HG03442 (cell line): ENCODE data around the gene ZNF628.

Experiments
- ATAC-seq: cut with Tn5 transposase; IDR thresholded peaks from one replicate; pipeline ENCODE4 v1.9.1; 2021; ENCODE audit warnings: mild to moderate bottlenecking, moderate library complexity; ENCODE audit not compliant: unreplicated experiment

Gene ZNF628

GRCh38 chr19:55449469-55449868 is 26.9 kb upstream of the ZNF628 start:
- ATAC-seq, result no peak

- no peak for ATAC-seq
These were observed 25.1 kb upstream of the ZNF628 start for GRCh38 chr19:55451163-55451964.

GRCh38 chr19:55451965-55452748 is 24.3 kb upstream of the ZNF628 start:
- no peak for ATAC-seq

DNA sequence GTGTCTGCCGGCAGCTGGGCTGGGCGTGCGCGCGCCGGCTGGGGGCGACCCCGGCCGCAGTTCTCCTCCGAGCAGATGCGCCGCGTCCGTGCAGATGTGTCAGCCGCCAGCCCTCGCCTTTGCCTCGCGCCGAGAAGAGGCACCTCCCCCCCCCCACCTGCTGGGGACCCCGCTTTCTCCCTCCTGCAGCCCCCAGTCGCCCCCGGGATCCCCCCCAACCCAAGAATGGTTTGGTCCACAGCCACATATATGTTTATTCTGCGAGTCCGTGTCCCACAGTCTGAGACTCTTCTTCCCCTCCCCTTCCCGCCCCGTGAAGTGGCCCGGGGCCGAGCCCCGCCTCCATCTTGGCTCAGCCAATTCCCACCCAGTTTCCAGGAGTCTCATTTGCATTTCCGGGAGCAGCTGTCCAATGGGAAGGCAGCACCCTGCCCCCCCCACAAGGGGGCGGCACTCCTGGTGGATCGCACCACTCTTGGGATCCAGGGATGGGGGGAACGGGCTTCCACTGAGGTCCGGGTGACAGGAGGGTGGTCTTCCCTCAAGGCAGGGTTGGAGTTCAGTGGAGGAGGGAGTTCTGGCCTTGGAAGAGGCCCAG is 23.6 kb upstream of the ZNF628 start:
- no peak for ATAC-seq

- no peak for ATAC-seq
These were observed 22.7 kb upstream of the ZNF628 start for GRCh38 chr19:55453511-55454260.

- no peak for ATAC-seq
These were observed 21.6 kb upstream of the ZNF628 start for GRCh38 chr19:55454787-55455243.

DNA sequence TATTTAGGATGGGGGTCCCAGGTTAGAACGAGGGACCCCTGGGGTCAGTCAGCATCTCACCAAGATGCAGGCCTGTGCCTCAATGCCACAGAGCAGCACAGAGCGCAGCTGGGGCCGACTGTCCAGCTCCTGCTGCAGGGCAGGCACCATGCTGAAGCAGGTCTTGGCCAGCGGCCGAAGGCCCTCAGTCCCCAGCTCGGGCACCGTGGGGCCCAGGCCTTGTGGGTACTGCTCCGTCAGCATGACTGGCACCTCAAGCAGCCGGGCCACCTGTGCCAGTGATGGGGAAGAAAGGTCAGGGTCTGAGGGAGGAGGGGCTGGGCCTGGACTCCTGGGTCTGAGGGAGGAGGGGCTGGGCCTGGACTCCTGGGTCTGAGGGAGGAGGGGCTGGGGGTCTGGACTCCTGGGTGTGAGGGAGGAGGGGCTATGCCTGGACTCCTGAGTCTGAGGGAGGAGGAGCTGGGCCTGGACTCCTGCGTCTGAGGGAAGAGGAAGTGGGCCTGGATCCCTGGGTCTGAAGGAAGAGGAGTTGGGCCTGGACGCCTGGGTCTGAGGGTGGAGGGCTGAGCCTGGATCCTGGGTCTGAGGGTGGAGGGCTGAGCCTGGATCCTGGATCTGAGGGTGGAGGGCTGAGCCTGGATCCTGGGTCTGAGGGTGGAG is 20.7 kb upstream of the ZNF628 start:
- no peak for ATAC-seq

- ATAC-seq, result no peak
These were observed 20.1 kb upstream of the ZNF628 start for GRCh38 chr19:55456347-55456746.

DNA sequence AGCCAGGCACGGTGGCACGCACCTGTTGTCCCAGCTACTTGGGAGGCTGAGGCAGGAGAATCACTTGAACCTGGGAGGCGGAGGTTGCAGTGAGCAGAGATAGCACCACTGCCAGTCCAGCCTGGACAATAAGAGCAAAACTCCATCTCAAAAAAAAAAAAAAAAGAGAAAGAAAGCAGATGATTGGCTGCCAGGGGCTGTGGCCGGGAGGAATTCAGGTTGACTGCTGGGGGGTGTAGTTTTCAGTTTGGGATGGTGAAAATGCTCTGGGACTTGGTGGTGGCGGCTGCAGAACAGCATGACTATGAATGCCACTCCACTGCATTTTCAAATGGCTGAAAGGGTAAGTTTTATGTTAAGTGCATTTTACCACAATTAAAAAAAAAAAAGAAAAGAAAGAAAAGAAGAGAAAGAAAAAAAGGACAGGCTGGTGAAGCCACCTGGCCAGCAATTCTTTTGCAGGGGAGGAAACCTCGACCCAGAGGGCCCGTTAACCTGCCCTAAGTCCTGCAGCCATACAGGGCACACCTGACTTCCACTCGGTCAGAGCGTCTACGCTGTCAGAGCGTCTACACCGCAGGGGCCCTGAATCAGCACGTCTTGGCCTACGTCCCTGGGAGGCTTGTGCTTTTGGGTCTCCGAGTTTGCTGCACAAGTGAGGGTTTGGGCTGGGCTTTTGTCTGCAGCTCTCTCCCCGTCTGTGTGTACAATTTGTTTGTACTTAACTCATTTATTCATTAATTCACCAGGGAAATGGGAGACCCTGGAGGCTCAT is 18.5 kb upstream of the ZNF628 start:
- ATAC-seq, result no peak

- ATAC-seq, result no peak
These were observed 16.9 kb upstream of the ZNF628 start for GRCh38 chr19:55459551-55459949.

GRCh38 chr19:55459950-55460657 is 16.3 kb upstream of the ZNF628 start:
- no peak for ATAC-seq

GRCh38 chr19:55460670-55461258 is 15.7 kb upstream of the ZNF628 start:
- no peak for ATAC-seq

GRCh38 chr19:55461259-55461973 is 15.0 kb upstream of the ZNF628 start, which contains the start of gene ISOC2:
TSS of gene ISOC2 (minus strand) at chr19:55461642. CDS start at chr19:55456486, 5,156 bp downstream.
- ATAC-seq, result peak; percentile 92

- no peak for ATAC-seq
These were observed 14.3 kb upstream of the ZNF628 start for GRCh38 chr19:55461974-55462626.

DNA sequence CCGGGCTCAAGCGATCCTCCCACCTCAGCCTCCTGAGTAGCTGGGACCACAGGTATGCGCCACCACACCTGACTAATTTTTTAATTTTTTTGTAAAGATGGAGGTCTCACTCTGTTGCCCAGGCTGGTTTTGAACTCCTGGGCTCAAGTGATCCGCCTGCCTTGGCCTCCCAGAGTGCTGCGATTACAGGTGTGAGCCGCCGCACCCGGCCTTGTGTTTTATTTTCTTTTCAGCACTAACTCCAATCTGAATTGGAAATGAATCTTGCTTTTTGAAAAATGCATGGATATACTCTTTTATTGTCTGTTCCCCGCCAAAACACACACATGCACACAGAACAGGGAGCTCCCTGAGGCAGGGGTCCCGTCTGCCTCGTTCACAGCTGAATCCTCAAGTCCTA is 13.7 kb upstream of the ZNF628 start:
- ATAC-seq, result no peak

GRCh38 chr19:55463583-55464031 is 12.8 kb upstream of the ZNF628 start:
- no peak for ATAC-seq

DNA sequence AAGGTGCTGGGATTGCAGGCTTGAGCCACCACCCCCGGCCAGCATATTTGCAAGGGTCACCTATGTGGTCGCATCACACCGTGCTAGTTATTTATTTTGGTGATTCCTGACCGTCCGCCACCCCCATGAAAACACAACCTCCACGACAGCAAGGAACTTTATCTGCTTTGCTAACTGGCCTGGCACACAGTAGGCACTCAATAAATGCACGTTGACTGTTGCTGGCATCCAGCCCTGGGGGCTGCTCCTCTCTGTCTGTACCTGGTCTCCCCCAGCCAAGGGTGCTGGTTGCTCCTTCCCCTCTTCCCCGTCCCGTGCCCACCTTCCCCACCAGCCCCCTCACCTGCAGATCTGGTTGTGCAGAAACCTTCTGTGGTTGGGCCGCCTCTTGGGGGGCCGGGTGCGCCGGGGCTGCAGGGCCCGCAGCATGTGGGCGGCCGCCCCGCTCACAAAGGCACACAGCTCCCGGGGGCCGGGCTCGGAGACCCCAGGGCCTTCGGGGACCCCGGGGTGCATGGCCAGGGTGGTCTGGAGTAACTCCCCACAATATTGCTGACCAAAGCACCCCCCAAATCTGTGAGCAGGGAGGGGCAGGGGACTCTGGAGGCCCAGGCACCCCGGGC is 12.3 kb upstream of the ZNF628 start:
- ATAC-seq, result no peak
